Stimulated activated CD4-positive, alpha-beta T cell treated with anti-CD3 and anti-CD28 coated beads, Interleukin-1b, Interleukin-23, amount 100 ng/mL, for 48 hours (primary cell): ENCODE data around the gene EIF3J.
"Not testable (repeated sequence)": the region's sequence is repeated elsewhere in the genome, so short reads cannot be mapped to it uniquely, and the experiment has no call there.

Experiments
- DNase-seq: peaks from one replicate; pipeline ENCODE4 v3.0.0-alpha.2; 2020

EIF3J gene

DNA sequence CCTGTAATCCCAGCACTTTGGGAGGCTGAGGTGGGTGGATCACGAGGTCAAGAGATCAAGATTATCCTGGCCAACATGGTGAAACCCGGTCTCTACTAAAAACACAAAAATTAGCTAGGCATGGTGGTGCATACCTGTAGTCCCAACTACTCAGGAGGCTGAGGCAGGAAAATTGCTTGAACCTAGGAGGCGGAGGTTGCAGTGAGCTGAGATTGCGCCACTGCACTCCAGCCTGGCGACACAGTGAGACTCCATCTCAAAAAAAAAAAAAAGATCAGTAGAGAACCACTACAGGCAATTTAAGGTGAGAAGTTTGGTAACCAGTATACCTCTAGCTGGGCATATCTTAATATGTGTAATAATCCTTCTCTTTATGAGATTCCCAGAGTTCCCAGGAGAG, 7.8 kb downstream of the EIF3J start:
- DNase-seq: not testable (repeated sequence)

DNA sequence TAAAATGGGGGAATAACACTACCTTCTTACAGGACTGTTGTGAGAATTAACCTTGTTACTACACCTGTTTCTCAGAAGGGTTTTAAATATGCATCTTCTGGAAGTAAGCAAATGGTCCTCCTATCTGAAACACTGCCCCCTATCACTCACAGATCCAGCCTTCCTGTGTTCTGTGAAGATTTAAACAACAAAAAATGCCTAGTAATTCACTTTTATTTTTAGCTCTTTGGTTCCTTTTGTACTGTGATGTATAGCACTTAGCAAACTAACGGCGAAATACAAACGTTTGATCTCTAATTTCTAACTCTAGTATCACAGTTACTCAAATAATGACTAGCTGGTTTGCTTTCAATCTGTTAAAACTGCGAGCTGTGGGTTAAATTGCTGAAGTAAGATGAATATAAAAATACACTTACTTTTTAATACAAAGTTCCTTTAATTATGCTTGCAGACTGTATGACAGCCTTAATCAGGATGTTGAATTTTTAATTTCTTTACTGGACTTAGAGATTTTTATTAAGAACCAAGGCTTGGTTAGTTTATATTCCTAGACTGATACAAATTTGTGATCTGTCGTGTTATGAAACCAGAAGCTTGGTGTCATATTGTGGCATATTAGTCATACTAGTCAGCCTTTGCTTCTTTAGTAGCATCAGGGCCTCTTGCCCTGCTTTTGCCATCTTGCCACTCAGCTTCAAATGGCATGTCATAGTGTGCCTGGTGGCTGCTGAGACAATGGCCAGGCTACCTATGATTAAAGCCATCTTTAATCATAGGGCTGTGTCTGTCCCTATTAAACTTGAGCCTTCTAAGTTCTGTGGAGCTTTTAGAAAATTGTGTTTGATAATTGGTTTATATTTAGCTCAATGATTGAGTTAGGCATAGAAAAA, 9.2 kb downstream of the EIF3J start:
- peak; percentile 69 for DNase-seq

DNA sequence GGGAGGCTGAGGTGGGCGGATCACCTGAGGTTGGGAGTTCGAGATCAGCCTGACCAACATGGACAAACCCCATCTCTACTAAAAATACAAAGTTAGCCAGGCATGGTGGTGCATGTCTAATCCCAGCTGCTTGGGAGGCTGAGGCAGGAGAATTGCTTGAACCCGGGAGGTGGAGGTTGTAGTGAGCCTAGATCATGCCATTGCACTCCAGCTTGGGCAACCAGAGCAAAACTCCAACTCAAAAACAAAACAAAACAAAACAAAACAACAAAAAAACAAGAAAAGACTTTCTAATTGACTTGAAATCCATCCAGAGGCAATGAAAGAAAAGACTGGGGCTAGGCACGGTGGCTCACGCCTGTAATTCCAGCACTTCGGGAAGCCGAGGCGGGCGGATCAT, 12.2 kb downstream of the EIF3J start:
- DNase-seq: not testable (repeated sequence)

DNA sequence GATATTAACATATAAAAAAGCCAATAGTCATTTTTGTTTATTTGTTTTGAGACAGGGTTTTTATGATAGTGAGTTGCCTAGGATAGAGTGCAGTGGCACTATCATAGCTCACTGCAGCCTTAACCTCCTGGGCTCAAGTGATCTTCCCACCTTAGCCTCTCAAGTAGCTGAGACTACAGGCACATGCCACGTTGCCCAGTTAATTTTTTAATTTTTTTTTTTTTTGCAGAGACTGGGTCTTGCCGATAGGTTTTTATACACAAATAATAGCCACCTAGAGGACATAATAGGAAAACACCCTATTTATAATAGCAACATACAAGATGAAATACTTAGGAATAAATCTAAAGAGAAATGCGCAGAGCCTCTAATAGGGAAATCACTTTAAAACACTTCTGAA, 13.3 kb downstream of the EIF3J start:
- no peak for DNase-seq

DNA sequence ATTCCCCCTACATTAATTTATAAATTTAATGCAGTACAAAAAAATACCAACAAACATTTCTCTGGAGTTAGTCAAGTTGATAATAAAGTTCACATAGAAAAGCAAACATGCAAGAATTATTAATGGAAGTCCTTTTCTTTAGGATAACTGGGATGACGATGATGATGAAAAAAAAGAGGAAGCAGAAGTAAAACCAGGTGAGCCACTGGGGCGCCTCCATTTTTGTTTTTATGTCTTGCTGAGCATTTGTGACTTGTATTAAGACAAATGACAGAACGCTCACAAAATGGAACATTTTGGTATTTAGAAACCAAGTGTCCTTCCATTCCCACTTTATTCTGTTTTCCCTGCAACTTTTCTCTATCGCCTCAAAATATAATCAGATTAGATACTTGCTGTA, 13.8 kb downstream of the EIF3J start:
- DNase-seq: no peak

DNA sequence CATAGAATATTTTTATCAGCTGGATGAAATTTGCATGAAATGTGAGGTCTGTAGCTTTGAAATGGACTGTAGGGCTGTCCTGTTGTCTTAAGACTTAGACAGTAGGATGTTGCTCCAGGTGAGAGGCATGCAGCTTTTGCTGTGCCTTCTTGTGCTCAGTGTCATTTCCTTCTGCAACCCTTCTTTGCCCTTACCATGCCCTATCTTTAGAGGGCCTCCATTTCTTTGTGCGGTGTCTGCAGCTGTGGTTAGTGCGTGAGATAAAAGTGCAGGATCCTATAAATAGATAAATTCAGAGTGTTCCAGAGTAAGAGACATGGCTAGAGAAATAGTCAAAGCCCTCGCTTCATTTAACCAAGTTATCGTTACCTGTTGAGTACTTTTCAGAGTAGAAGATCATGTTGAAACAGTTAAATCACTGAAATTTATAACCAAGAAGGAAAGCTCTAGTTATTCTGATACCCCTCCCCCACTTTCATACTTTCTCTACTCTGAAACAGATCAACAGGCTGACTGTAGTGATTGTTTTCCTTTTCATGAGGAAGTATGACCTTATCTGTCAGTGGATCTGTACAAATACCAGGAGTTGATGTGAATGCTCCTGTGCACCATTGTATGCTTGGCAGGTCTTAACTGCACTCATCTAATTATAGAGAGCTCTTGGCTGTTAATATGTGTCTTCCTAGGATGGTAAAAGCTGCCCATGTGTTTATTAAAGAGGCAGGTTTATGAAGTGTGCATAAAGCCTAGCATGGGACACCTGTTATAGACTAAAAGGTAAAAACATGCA, 18.2 kb downstream of the EIF3J start:
- no peak for DNase-seq

DNA sequence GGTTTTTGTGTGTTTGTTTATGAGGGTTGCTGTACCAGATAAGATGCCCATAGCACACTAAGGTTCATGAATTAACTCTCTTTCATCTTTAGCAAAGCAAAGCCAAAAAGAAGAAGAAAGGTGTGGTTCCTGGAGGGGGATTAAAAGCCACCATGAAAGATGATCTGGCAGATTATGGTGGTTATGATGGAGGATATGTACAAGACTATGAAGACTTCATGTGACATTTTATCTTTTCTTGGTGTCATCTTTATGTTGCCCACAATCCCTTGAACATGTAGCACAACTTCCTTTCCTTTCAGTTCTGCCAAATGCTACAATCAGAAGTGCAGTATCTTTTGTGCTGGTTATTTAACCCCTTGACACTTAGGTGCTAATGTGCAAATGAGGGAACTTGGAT, 24.0 kb downstream of the EIF3J start:
- not testable (repeated sequence) for DNase-seq

DNA sequence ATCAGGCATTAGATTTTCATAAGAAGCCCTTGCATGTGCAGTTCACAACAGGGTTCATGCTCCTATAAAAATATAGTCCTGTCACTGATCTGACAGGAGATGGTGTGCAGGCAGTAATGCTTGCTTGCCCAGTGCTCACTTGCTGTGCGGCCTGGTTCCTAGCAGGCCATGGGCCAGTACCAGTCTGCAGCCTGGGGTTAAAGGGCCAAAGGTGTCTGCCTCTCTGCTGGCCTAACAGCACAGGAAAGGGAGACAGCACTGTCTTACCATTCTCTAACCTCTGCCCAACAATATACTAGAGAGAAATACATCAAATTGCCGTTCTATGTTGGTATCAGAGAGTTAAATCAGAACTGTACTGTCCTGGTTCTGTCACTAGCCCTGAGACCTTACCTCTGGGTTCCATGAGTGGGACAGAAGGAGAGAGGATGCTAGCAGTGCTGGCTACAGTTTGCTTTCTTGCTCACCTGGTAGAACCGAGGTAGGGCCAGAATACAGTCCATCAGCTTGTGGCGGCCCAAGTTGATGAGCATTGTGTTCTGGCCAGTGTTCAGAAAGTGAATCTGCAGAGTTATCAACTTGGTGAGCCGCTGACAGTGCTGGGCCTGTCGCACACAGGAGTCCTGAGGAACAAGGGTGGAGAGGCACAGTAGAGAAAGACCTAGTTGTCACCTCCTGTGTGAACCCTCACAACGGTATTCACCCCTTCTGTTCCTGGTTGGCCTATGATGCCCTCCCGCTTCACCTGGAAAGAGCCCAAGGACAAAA, 28.6 kb downstream of the EIF3J start:
- no peak for DNase-seq

DNA sequence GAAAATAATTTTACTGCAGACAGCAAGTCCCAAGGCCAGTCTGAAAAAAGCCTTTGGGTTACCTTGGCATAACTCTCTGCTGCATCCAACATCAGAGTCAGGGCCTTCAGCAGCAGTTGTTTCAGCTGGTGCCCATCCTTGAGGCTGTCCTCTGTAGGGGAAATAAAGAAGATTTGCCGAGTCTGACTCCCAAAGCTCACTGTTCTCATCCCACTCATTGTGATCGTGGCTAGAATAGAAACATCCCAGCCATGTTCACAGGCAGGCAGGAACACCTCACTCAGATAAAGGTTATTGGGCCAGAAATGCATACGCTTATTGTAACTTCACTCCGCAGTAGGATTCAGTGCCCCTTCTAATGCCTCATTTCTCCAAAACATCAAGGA, 29.2 kb downstream of the EIF3J start:
- no peak for DNase-seq

DNA sequence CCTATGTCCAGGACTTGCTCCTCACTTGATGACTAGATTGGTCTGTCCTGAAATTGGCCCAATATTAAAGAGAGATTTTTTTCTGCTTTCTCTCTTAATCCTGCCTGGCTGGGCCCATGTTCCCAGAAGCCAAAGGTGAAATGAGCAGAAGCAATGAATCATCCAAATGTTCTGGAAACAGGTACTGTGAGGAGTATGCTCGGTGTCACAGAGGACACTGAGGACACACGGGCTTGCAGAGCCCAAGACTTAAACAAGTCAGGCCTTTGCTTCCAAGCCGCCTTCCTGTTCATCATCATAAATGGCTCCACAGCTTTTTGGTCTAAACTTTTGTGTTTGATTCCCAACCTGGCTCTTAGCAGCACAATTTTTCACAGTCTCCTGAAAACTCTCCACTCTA, 31.4 kb downstream of the EIF3J start:
- DNase-seq: no peak

DNA sequence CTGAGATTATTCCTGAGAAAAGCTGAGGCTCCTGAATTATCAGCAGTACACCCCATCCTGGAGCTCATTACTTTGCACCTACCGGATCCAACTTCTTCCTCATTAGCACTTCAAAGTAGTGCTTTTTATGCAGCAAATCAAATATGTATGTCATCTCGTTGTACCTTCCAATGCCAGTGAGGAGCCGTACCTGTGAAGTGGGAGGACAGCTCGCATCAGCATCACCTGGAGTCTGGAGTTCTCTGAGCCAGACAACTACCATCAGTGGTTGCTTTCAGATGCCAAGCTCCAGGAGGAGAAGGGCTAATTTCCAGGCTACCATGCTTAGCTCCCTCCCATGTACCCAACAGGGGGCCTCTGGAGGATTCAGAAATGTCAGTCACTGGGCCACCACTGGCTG, 32.4 kb downstream of the EIF3J start:
- DNase-seq: no peak

DNA sequence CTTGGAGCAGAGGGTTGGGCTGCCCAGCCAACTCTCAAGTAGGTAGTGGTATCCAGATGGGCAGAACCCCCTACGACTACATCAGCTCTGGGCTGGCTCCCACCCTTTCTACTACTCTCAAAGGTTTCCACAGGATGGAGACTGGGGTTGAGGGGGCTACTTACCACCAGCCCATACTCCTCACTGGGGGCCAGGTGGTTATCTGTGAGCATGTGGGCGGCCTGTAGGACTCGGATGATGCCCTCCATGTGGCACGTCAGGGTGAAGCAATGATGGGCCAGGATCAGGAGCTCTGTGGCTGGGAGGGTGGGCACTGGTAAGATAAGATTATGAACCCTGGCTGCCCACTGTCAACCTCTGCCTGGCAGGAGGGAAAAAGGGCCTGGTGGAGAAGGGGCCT, 33.4 kb downstream of the EIF3J start:
- no peak for DNase-seq

DNA sequence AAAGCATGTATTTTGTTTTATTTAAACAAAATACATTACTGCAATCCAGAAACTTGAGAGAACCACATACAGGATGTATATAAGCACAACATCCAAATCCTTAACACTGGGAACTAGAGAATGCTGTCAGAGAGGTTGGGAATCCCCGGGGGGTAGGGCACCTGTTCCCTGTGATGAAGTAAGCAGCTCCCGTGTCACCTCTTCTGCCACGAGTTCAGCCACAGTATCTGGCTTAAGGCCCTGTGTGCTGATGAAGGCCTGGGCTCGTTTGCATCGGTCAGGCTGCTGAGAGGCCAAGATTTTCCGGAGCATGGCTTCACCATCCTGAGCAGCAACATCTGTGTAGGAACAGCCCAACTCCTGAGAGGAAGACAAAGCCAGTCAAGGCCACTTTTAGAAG, 36.4 kb downstream of the EIF3J start:
- no peak for DNase-seq

DNA sequence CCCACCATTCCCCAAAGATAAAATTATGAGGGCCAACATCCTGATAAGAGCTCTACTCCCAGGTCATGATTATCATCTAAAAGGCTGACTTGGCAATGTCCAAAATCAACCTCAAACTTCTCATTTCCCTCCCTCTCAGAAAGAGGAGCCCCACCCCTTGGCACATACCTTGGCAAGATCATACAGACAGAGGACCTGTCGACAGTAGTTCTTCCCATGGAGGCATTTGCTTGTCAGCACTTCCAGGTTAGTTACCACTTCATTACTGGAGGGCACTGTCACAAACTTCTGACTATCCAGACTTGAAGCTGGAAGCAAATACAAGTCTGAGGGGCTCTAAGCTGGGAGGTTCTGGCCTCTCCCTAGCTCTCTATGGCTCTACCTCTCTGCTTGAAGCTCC, 37.8 kb downstream of the EIF3J start:
- no peak for DNase-seq

DNA sequence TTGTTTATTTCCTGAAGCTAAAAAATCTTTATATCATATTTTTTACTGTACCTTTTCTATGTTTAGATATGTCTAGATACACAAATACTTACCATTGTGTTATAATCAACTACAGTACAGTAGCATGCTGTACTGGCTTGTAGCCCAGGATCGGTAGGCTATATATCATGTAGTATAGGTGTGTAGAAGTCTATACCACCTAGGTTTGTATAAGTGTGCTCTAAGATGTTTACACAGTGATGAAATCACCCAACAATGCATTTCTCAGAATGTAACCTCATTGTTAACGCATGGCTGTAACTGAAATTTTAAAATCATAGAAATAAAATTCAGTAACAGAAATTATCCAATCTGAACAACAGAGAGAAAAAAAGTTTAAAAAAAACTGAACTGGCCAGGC, 43.2 kb downstream of the EIF3J start:
- DNase-seq: no peak

DNA sequence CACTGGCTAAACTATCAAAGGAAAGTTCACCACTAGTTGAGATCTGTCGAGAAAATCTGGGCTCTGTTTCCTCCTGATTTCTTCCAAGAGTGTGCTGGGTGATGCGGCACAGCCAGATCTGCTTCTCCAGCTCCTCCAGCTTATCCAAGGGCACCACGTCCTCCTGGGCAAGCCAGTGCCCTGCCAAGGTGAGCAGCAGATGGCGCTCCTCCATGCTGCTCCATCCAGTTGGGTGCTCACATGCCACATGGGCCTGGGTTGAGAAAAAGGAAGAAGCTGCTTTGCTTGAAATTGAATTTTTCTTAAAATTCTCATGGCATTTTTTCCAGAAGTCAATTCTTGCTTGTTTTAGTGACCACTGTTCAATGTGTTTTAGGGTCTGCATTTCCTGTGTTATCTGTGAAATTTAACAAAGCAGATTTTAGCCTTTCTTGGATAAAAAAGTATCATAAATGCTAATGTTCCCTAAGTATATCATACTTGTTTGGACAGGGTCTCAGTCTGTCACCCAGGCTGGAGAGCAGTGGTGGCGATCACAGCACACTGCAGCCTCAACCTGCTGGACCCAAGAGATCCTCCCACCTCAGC, 47.3 kb downstream of the EIF3J start:
- peak; percentile 61 for DNase-seq

DNA sequence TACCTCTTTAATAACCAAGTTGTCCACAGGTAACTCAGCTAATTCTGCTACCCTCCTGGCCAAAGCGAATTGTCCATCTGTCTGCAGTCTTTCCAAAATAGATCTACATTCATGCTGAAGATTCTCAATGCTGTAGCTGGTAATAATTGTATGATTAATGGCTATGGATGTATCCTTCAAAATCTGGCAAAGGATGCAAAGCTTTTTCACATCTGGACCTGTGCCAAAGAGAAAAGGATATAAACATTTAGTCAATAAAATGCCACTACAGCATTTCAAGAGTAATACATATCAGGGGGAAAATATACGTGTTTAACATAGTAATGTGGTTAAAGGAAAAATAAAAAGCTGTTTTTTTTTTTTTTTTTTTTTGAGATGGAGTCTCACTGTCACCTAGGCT, 48.7 kb downstream of the EIF3J start:
- DNase-seq: no peak

DNA sequence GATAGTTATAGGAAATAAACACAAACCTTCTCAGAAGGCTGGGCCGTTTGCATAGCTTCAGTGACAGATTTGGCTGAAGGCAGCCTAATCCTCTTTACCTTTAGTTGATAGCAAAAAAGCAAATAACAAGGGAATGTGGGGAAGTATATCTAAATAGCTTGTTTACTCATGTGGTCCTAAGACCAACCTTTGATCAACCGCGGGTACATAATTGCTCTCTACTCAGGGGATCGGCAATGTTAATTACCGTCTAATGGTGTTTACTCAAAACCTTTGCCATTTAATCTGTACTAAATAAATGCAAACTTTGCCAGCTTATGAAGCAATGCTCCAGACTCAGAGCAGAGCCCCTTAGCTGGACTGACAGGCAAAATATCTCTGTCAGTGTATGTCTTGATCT, 51.6 kb downstream of the EIF3J start:
- DNase-seq: no peak

DNA sequence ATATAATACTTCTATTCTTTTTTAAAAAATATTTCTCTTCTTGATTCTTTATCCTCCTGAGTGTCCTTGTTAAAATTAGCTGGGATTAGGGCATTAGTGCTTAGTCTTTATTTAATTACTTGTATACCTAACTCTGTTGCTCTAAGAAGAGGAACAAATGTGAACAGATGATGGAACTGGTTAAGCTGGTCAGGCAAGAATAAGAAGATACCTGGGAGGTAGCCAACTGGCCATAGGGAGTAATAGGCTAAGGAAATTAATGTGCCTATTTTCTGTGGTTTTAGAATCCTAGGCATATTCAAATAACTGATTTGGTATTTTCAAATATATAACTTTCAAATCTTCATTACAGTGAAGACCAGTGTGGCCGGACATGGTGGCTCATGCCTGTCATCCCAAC, 54.4 kb downstream of the EIF3J start:
- DNase-seq: no peak

DNA sequence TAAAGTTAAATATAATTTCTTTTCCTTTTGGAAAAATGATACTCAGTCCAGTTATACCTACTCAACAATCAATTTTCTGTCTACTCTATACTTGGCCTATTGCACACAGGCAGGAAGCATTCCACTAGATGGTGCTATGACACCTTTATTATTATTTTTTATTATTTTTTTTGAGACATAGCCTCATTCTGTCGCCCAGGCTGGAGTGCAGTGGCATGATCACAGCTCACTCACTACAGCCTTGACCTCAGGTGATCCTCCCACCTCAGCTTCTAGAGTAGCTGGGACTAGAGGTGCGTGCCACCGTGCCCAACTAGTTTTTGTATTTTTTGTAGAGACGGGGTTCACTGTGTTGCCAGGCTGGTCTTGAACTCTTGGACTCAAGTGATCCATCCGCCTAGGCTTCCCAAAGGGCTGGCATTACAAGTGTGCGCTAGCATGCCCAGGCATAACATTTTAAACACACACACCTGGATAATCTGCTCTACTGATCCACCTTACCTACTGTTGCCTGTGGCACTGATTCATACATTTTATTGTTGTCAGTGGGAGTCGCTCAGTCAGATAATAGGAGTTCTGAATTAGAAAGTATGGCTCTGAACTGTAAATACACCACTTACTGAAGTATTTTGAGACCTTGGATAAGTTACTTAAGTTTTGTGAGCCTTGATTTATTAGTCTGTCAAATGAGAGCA, 56.2 kb downstream of the EIF3J start:
- DNase-seq: no peak

DNA sequence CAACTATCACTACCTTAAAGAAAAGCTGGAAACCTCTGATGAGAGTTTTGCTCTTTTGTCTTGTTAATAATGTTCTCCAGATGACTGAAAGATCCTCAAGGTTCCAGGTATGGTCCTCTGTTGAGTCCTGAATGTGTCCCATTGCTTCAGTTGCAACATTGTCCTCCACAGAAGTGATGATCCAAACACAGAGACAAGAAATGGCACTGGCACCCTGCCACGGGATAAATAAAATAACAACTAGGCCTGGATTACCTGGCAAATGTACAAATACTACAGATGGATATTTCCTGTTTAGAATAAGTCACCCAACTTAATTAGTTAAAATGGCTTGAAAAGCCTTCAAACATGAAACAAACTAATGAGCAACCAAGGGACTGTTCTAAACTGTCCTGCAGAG, 58.3 kb downstream of the EIF3J start:
- DNase-seq: no peak
